ENCODE data around the gene LRP1B.

GRCh38 chr2:141482697-141483096 is 648.1 kb downstream of the LRP1B start:
- no peak for TF ChIP-seq MXD4 (CRISPR knock-in tag; IDR thresholded peaks at IDR 0.05; ENCODE audit: borderline replicate concordance)
- TF ChIP-seq ATF1 (CRISPR knock-in tag; IDR thresholded peaks at IDR 0.05): no peak
- TF ChIP-seq CTCF (IDR thresholded peaks at IDR 0.05): no peak
- no peak for TF ChIP-seq JUN (CRISPR knock-in tag; IDR thresholded peaks at IDR 0.05)
- TF ChIP-seq ZNF138 (CRISPR knock-in tag; conservative IDR thresholded peaks at IDR 0.05): no peak
- TF ChIP-seq TP53 (CRISPR knock-in tag; IDR thresholded peaks at IDR 0.05): no peak
- no peak for TF ChIP-seq ZSCAN18 (CRISPR knock-in tag; IDR thresholded peaks at IDR 0.05)
- TF ChIP-seq PRDM15 (CRISPR knock-in tag; IDR thresholded peaks at IDR 0.05): no peak
- TF ChIP-seq ZNF121 (CRISPR knock-in tag; IDR thresholded peaks at IDR 0.05): no peak
- no peak for TF ChIP-seq NR2C2 (CRISPR knock-in tag; IDR thresholded peaks at IDR 0.05)
- TF ChIP-seq CREB1 (CRISPR knock-in tag; IDR thresholded peaks at IDR 0.05): no peak
- TF ChIP-seq ZNF263 (CRISPR knock-in tag; IDR thresholded peaks at IDR 0.05; ENCODE audit: low read depth): no peak
- TF ChIP-seq SMAD3 (CRISPR knock-in tag; IDR thresholded peaks at IDR 0.05; ENCODE audit: borderline replicate concordance): no peak
- TF ChIP-seq MAX (CRISPR knock-in tag; IDR thresholded peaks at IDR 0.05): no peak

Data from WTC11 (cell line).